H1 (cell line): ENCODE results near the gene PCDHGB3. TPM values are rescaled to one million over a fixed set of nuclear protein-coding genes. Genes with fewer than 3 reads are reported as not detected.
A peak's percentile ranks its signal among the peaks of the same experiment; 100 is the strongest.

Source experiments
- CTCF ChIA-PET: fragments of 300-600 bp; sonication (Branson Sonifier 250); formaldehyde crosslinking; loops from one replicate; lab custom pipeline; 2021; ENCODE audit not compliant: partially characterized antibody; lab: Charles Lee
- POLR2A ChIA-PET: fragments of 300-600 bp; sonication (Branson Sonifier 250); formaldehyde crosslinking; loops from one replicate; lab custom pipeline; 2021; ENCODE audit warnings: inconsistent platforms; ENCODE audit not compliant: partially characterized antibody; lab: Charles Lee
- DNase-seq, 2 experiments: peaks; one replicate each; pipeline versions ENCODE4 v3.0.0 to v3.0.0-alpha.2; 2010 to 2022; ENCODE audit warnings: low spot score in 2 of 2, low read depth in 1 of 2, mixed read lengths in 1 of 2
- FAIRE-seq: peaks from 2 replicates; lab custom pipeline; 2011; peaks lifted over from hg19 to GRCh38; lab: Jason Lieb, UNC
- H2AFZ ChIP-seq: 2 replicates; pipeline ENCODE4 v1.8.1; 2012; ENCODE audit warnings: low read length, inconsistent platforms
- H2AK5ac ChIP-seq: 2 replicates; pipeline ENCODE4 v1.6.1; 2013; ENCODE audit warnings: low read depth, low read length
- H2BK120ac ChIP-seq: replicated peaks from 2 replicates; pipeline ENCODE3; 2013; ENCODE audit warnings: low read depth, low read length, inconsistent platforms
- H2BK12ac ChIP-seq: 2 replicates; pipeline ENCODE4 v1.6.1; 2013; ENCODE audit warnings: low read depth, low read length
- H2BK15ac ChIP-seq: 2 replicates; pipeline ENCODE4 v1.6.1; 2013; ENCODE audit warnings: low read length
- H2BK20ac ChIP-seq: 2 replicates; pipeline ENCODE4 v1.6.1; 2013; ENCODE audit warnings: low read length
- H2BK5ac ChIP-seq: 2 replicates; pipeline ENCODE4 v1.6.1; 2013; ENCODE audit warnings: low read depth, low read length
- H3K14ac ChIP-seq: 2 replicates; pipeline ENCODE4 v1.6.1; 2013; ENCODE audit warnings: inconsistent platforms; ENCODE audit not compliant: insufficient read length
- H3K18ac ChIP-seq: 2 replicates; pipeline ENCODE4 v1.6.1; 2013; ENCODE audit warnings: low read length; ENCODE audit errors: extremely low read depth
- H3K23ac ChIP-seq: 2 replicates; pipeline ENCODE4 v1.6.1; 2013; ENCODE audit warnings: inconsistent platforms; ENCODE audit not compliant: insufficient read length
- H3K23me2 ChIP-seq: 2 replicates; pipeline ENCODE4 v1.6.1; 2013; ENCODE audit warnings: low read depth, low read length
- H3K27ac ChIP-seq: 2 replicates; pipeline ENCODE4 v1.6.1; 2011; ENCODE audit warnings: low read depth, low read length, inconsistent platforms
- H3K27me3 ChIP-seq, 4 experiments: replicated peaks in 1 of 4; 1 replicate in 1 of 4; 2 replicates in 3 of 4; pipeline versions ENCODE4 v1.6.1 to v1.8.1; 2011 to 2013; ENCODE audit warnings: low read length in 3 of 4, mild to moderate bottlenecking in 3 of 4, inconsistent platforms in 2 of 4, mixed read lengths in 2 of 4, moderate library complexity in 1 of 4; ENCODE audit not compliant: control insufficient read depth in 3 of 4, insufficient read depth in 3 of 4; ENCODE audit errors: extremely low read depth in 1 of 4
- H3K36me3 ChIP-seq, 4 experiments: 2 replicates each; pipeline versions ENCODE4 v1.6.1 to v1.8.1; 2011 to 2013; ENCODE audit warnings: mild to moderate bottlenecking in 4 of 4, low read length in 3 of 4, moderate library complexity in 2 of 4, control low read depth in 1 of 4, inconsistent platforms in 1 of 4; ENCODE audit not compliant: insufficient read depth in 4 of 4, control insufficient read depth in 2 of 4
- H3K4ac ChIP-seq: replicated peaks from 2 replicates; pipeline ENCODE3; 2013; ENCODE audit warnings: low read length, low read depth, mixed read lengths, inconsistent platforms; ENCODE audit not compliant: insufficient read length
- H3K4me1 ChIP-seq, 4 experiments: replicated peaks in 1 of 4; 1 replicate in 1 of 4; 2 replicates in 3 of 4; pipeline versions ENCODE4 v1.6.1 to v1.8.1; 2011 to 2013; ENCODE audit warnings: low read length in 3 of 4, inconsistent platforms in 2 of 4, mixed read lengths in 1 of 4; ENCODE audit not compliant: insufficient read depth in 4 of 4, control insufficient read depth in 3 of 4
- H3K4me2 ChIP-seq, 2 experiments: 2 replicates each; pipeline versions ENCODE4 v1.6.1 to v1.8.1; 2011 to 2013; ENCODE audit warnings: low read depth in 2 of 2, low read length in 2 of 2, control low read depth in 1 of 2, inconsistent platforms in 1 of 2, mild to moderate bottlenecking in 1 of 2; ENCODE audit not compliant: insufficient read depth in 1 of 2
- H3K4me3 ChIP-seq, 4 experiments: fragments of 200-600, 300-600 bp in 1 of 4; sonication (generic), shearing (Covaris generic), sonication (Bioruptor Twin) in 1 of 4; 2 replicates each; pipeline versions ENCODE4 v1.5.1 to v1.8.1; 2011 to 2016; ENCODE audit warnings: low read length in 4 of 4, low read depth in 3 of 4, control low read depth in 2 of 4, inconsistent platforms in 2 of 4, mild to moderate bottlenecking in 2 of 4, mixed read lengths in 1 of 4, moderate library complexity in 1 of 4; ENCODE audit not compliant: insufficient read depth in 2 of 4; ENCODE audit errors: extremely low read depth in 1 of 4
- H3K56ac ChIP-seq: replicated peaks from 2 replicates; pipeline ENCODE3; 2013; ENCODE audit warnings: low read depth, mild to moderate bottlenecking, mixed read lengths, low read length, inconsistent platforms; ENCODE audit not compliant: insufficient read length
- H3K79me1 ChIP-seq: 2 replicates; pipeline ENCODE4 v1.6.1; 2013; ENCODE audit warnings: low read depth, low read length, control low read depth
- H3K79me2 ChIP-seq, 2 experiments: 2 replicates each; pipeline versions ENCODE4 v1.6.1 to v1.8.1; 2012 to 2013; ENCODE audit warnings: low read length in 2 of 2, mild to moderate bottlenecking in 2 of 2, inconsistent platforms in 1 of 2; ENCODE audit not compliant: insufficient read depth in 2 of 2, control insufficient read depth in 1 of 2
- H3K9ac ChIP-seq, 4 experiments: replicated peaks in 1 of 4; 1 replicate in 1 of 4; 2 replicates in 3 of 4; pipeline versions ENCODE4 v1.6.1 to v1.8.1; 2011 to 2013; ENCODE audit warnings: low read depth in 3 of 4, low read length in 3 of 4, control low read depth in 2 of 4, mild to moderate bottlenecking in 2 of 4, moderate library complexity in 2 of 4, inconsistent platforms in 1 of 4; ENCODE audit errors: extremely low read depth in 1 of 4
- H3K9me3 ChIP-seq, 2 experiments: 2 replicates each; pipeline versions ENCODE4 v1.6.1 to v1.8.1; 2012 to 2013; ENCODE audit warnings: mild to moderate bottlenecking in 2 of 2, moderate library complexity in 2 of 2, control low read depth in 1 of 2, inconsistent platforms in 1 of 2, low read depth in 1 of 2, low read length in 1 of 2, mixed read lengths in 1 of 2; ENCODE audit not compliant: insufficient read depth in 2 of 2
- H4K20me1 ChIP-seq, 2 experiments: replicated peaks in 1 of 2; 2 replicates each; pipeline versions ENCODE3 to v1.8.1; 2011 to 2013; ENCODE audit warnings: inconsistent platforms in 2 of 2, low read length in 2 of 2, mild to moderate bottlenecking in 1 of 2; ENCODE audit not compliant: insufficient read depth in 2 of 2, control insufficient read depth in 1 of 2
- H4K5ac ChIP-seq: 2 replicates; pipeline ENCODE4 v1.6.1; 2013; ENCODE audit warnings: low read length, low read depth, mixed read lengths, inconsistent platforms; ENCODE audit not compliant: insufficient read length
- H4K8ac ChIP-seq: 2 replicates; pipeline ENCODE4 v1.8.0; 2013; ENCODE audit warnings: mild to moderate bottlenecking, moderate library complexity, low read length, inconsistent platforms; ENCODE audit not compliant: insufficient read depth; ENCODE audit errors: extremely low read depth
- H4K91ac ChIP-seq: replicated peaks from 2 replicates; pipeline ENCODE3; 2013; ENCODE audit warnings: low read length, mixed read lengths, inconsistent platforms; ENCODE audit not compliant: insufficient read length
- HDAC2 ChIP-seq, 2 experiments: fragments of 300-600 bp in 1 of 2; sonication (generic) in 1 of 2; IDR thresholded peaks; 2 replicates each; pipeline ENCODE4 v1.6.1; 2011 to 2012; ENCODE audit warnings: low read depth in 2 of 2, low read length in 2 of 2, mild to moderate bottlenecking in 2 of 2, moderate library complexity in 2 of 2, borderline replicate concordance in 1 of 2, inconsistent platforms in 1 of 2
- HDAC6 ChIP-seq: IDR thresholded peaks from one replicate; pipeline ENCODE4 v1.7.1; 2012; ENCODE audit warnings: low read depth, mild to moderate bottlenecking, inconsistent platforms, low read length, moderate library complexity
- RAD21 ChIP-seq, 2 experiments: IDR thresholded peaks in 1 of 2; conservative IDR thresholded peaks in 1 of 2; 2 replicates each; pipeline ENCODE4 v1.6.1; 2011; ENCODE audit warnings: low read depth in 2 of 2, low read length in 2 of 2, improper control_type of control experiment in 1 of 2, inconsistent platforms in 1 of 2, mild to moderate bottlenecking in 1 of 2, moderate library complexity in 1 of 2
- TEAD4 ChIP-seq: IDR thresholded peaks from 2 replicates; pipeline ENCODE4 v1.6.1; 2012; ENCODE audit warnings: low read depth, low read length, inconsistent platforms, mixed read lengths
- WGBS, 2 experiments: shearing (Covaris generic) in 1 of 2; methylation state at CpG; one replicate each; pipeline versions ENCODE4 v1.1.6 to v1.1.7; 2013 to 2015; ENCODE audit warnings: low lambda C conversion rate in 2 of 2, mixed read lengths in 2 of 2, inconsistent platforms in 1 of 2, low coverage in 1 of 2, missing lambda C conversion rate in 1 of 2; ENCODE audit not compliant: insufficient replicate concordance in 2 of 2, insufficient coverage in 1 of 2, insufficient read length in 1 of 2; ENCODE audit errors: extremely low coverage in 1 of 2, missing lambda C conversion rate in 1 of 2; 5-methylcytosine and 5-hydroxymethylcytosine counted together
- polyA plus RNA-seq, 7 experiments: library from polyadenylated mRNA; depleted of rRNA in 3 of 7; stranded (reverse) in 5 of 7; unstranded in 2 of 7; fragments of >200 nt in 5 of 7; fragments of 200-250 nt in 2 of 7; gene quantifications; 1 replicate in 5 of 7; 2 replicates in 1 of 7; 4 replicates in 1 of 7; pipeline versions ENCODE4 v1.2.1 to v1.2.3, GENCODE V29; 2011 to 2013; ENCODE audit warnings: missing spikeins in 2 of 7, mixed read lengths in 2 of 7
- total RNA-seq: library from RNA; stranded (reverse); fragmentation: NEBNext Ultra II Directional; extraction: Animal tissue kit (Norgen Biotek cat#: 25700); gene quantifications from 2 replicates; pipeline ENCODE4 v1.2.1, GENCODE V29; 2021
- TF ChIP-seq, protein P1 (sequence below), 3 experiments: IDR thresholded peaks; 1 replicate in 2 of 3; 2 replicates in 1 of 3; pipeline versions ENCODE4 v1.5.1 to v1.6.1; 2011; ENCODE audit warnings: low read length in 3 of 3, mild to moderate bottlenecking in 3 of 3, inconsistent platforms in 2 of 3, low read depth in 1 of 3, moderate library complexity in 1 of 3; ENCODE audit not compliant: insufficient read depth in 1 of 3; ENCODE audit errors: control extremely low read depth in 1 of 3

PCDHGB3 gene
- total and polyA plus RNA-seq, 2 of the 8 experiments (the other 6 are each of a cell fraction or from before 2014, with no cell fraction given): 1.6 to 1.9 TPM

DNA sequence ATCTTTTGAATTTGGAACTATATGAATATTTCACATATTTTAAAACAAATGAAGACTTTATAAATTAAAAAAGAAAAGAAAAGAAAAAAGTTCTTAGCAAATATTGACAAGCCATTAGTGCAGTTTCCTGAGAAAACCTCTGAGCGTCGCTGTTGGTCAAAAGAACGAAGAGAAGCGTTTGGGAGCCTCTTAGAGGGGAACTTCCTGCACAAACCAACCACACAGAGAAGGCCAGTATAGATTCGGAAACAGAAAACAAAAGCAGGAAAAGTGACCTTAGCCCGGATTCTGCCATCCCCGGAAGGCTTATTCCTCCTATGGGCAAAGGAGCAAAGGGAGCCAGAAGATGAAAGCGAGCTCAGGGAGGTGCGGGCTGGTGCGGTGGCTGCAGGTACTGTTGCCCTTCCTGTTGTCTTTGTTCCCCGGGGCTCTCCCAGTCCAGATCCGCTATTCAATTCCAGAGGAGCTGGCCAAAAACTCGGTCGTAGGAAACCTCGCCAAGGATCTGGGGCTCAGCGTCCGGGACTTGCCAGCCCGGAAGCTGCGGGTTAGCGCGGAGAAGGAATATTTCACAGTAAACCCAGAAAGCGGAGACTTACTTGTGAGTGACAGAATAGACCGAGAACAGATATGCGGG lies 10.1 kb upstream of the PCDHGB3 start, which contains the start of gene PCDHGB2:
Gene PCDHGB2 (plus strand): TSS at position 205 of the 637 bp plus-strand sequence. CDS start 142 bp downstream, at position 347.
- Histone ChIP-seq H2BK5ac (no peak within 1 kb of the TSS), H3K79me2 (no peaks in the 10 kb centered on the region), H4K91ac (no peak within 1 kb of the TSS), H3K4me1 (peaks cover 0 to 3% (median under 1%) of the 10 kb centered on the region in 4 experiments; a peak in 1 of 7 replicates), H3K9me3 (peaks cover 40 to 54% of the 10 kb centered on the region in 2 experiments), H3K18ac (no peak within 1 kb of the TSS), H4K20me1 (no peaks in the 10 kb centered on the region), H3K23me2 (no peaks in the 10 kb centered on the region), H3K4ac (no peak within 1 kb of the TSS), H3K4me2 (peak within 1 kb of the TSS in 1 of 2 experiments; percentile 53; a peak in 2 of 4 replicates), H3K27ac (no peak within 1 kb of the TSS), H3K9ac (no peak within 1 kb of the TSS), H3K36me3 (peaks cover 0 to 10% (median 2%) of the 10 kb centered on the region in 4 experiments; a peak in 4 of 8 replicates), H3K14ac (no peak within 1 kb of the TSS), H2AK5ac (no peak within 1 kb of the TSS), H2BK15ac (no peak within 1 kb of the TSS), H3K56ac (no peak within 1 kb of the TSS), H4K8ac (peak within 1 kb of the TSS; percentile 88; the same call in 1 of the 2 replicates), H3K79me1 (no peaks in the 10 kb centered on the region), H3K23ac (no peak within 1 kb of the TSS), H3K27me3 (no peaks in the 10 kb centered on the region), H2BK12ac (0 out of 2 replicates have a peak within 1 kb of the TSS, but pooled peaks have one; percentile 65), H2BK120ac (no peak within 1 kb of the TSS), H2AFZ (peak within 1 kb of the TSS; percentile 81; the same call in 1 of the 2 replicates), H3K4me3 (peak within 1 kb of the TSS in 1 of 4 experiments; percentile 33; a peak in 1 of 8 replicates), H2BK20ac (no peak within 1 kb of the TSS), H4K5ac (no peak within 1 kb of the TSS)
- DNase-seq (no peak), FAIRE-seq (peak; percentile 78)
- ChIA-PET CTCF (interaction anchor here (0.6 to 3.4 kb wide), 35 partner anchors 8 to 204 kb away, joined by 3 to 20 read pairs (median 4); partner anchors contain the start of genes PCDHB14, PCDHB15, PCDHB16 and PCDHGA10), POLR2A (interaction anchor here (1.1 kb wide), 1 partner anchor 48 kb away, joined by 3 read pairs; no protein-coding TSS in a partner anchor)
- WGBS, 2 experiments: 80% methylated on average over 24 of the region's 24 CpGs; no CpG with 5 or more reads in 1 of the 2 experiments
- no peak for TF ChIP-seq TEAD4
- TF ChIP-seq, protein P1, sequence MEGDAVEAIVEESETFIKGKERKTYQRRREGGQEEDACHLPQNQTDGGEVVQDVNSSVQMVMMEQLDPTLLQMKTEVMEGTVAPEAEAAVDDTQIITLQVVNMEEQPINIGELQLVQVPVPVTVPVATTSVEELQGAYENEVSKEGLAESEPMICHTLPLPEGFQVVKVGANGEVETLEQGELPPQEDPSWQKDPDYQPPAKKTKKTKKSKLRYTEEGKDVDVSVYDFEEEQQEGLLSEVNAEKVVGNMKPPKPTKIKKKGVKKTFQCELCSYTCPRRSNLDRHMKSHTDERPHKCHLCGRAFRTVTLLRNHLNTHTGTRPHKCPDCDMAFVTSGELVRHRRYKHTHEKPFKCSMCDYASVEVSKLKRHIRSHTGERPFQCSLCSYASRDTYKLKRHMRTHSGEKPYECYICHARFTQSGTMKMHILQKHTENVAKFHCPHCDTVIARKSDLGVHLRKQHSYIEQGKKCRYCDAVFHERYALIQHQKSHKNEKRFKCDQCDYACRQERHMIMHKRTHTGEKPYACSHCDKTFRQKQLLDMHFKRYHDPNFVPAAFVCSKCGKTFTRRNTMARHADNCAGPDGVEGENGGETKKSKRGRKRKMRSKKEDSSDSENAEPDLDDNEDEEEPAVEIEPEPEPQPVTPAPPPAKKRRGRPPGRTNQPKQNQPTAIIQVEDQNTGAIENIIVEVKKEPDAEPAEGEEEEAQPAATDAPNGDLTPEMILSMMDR (IDR thresholded peaks at IDR 0.05; ENCODE audit: control extremely low read depth in 1 of 3, insufficient read depth in 1 of 3, low read depth in 1 of 3, low read length in 3 of 3): peak in 2 of 3 experiments; percentile 60 to 74; a peak in 3 of 4 replicates
- TF ChIP-seq HDAC6: no peak
- no peak for TF ChIP-seq HDAC2 (IDR thresholded peaks at IDR 0.05; ENCODE audit: borderline replicate concordance in 1 of 2, low read depth in 2 of 2, low read length in 2 of 2)
- peak; percentile 78 to 82 for TF ChIP-seq RAD21 (IDR thresholded peaks at IDR 0.05 in 1 of 2, conservative IDR thresholded peaks at IDR 0.05 in 1 of 2; ENCODE audit: low read depth in 2 of 2, low read length in 2 of 2)
